OCI-LY1 (cell line): ENCODE data around the gene SCAPER.
"Not testable (repeated sequence)": the region's sequence is repeated elsewhere in the genome, so short reads cannot be mapped to it uniquely, and the experiment has no call there.

Experiments
- H2AFZ ChIP-seq: fragments of 200-600 bp; sonication (generic), shearing (Covaris generic); 2 replicates; pipeline ENCODE4 v1.6.0; 2014; ENCODE audit warnings: antibody characterized with exemption, mild to moderate bottlenecking, low read length
- H3F3A ChIP-seq: fragments of 200-600 bp; sonication (generic), shearing (Covaris generic); 2 replicates; pipeline ENCODE4 v1.6.0; 2014; ENCODE audit warnings: mild to moderate bottlenecking, antibody characterized with exemption, low read length, moderate library complexity; ENCODE audit not compliant: insufficient read depth
- H3K27ac ChIP-seq: fragments of 200-600 bp; sonication (generic); 2 replicates; pipeline ENCODE4 v1.5.1; 2014; ENCODE audit warnings: low read length, mixed run types, mild to moderate bottlenecking, low read depth; ENCODE audit not compliant: poor library complexity, severe bottlenecking
- H3K27me3 ChIP-seq: fragments of 200-600 bp; sonication (generic); 2 replicates; pipeline ENCODE4 v1.6.0; 2014; ENCODE audit warnings: antibody characterized with exemption, mild to moderate bottlenecking, low read length, moderate library complexity; ENCODE audit not compliant: insufficient read depth
- H3K36me3 ChIP-seq: fragments of 200-600 bp; sonication (generic); 2 replicates; pipeline ENCODE4 v1.6.1; 2014; ENCODE audit warnings: mild to moderate bottlenecking, antibody characterized with exemption, low read length, moderate library complexity, mixed read lengths; ENCODE audit not compliant: insufficient read depth
- H3K4me1 ChIP-seq: fragments of 200-600 bp; sonication (generic); 2 replicates; pipeline ENCODE4 v1.5.1; 2014; ENCODE audit warnings: mild to moderate bottlenecking, low read length, moderate library complexity; ENCODE audit not compliant: insufficient read depth, severe bottlenecking
- H3K4me2 ChIP-seq: fragments of 200-600 bp; sonication (generic), shearing (Covaris generic); 2 replicates; pipeline ENCODE4 v1.6.1; 2014; ENCODE audit warnings: low read length
- H3K4me3 ChIP-seq: fragments of 200-600 bp; sonication (generic); 2 replicates; pipeline ENCODE4 v1.5.1; 2014; ENCODE audit warnings: low read length, low read depth, mild to moderate bottlenecking, mixed read lengths; ENCODE audit not compliant: poor library complexity, severe bottlenecking
- H3K79me2 ChIP-seq: fragments of 200-600 bp; shearing (Covaris generic); 2 replicates; pipeline ENCODE4 v1.6.1; 2016; ENCODE audit warnings: mixed run types, low read length, mixed read lengths; ENCODE audit not compliant: insufficient read depth
- H3K9ac ChIP-seq: fragments of 200-600 bp; sonication (generic), shearing (Covaris generic); 2 replicates; pipeline ENCODE4 v1.6.1; 2014; ENCODE audit warnings: mild to moderate bottlenecking, low read length, mixed read lengths
- H3K9me2 ChIP-seq: fragments of 200-600 bp; sonication (generic), shearing (Covaris generic); 2 replicates; pipeline ENCODE4 v1.6.1; 2014; ENCODE audit warnings: low read depth, mild to moderate bottlenecking, low read length, mixed read lengths
- H3K9me3 ChIP-seq: fragments of 200-600 bp; shearing (Covaris generic); 2 replicates; pipeline ENCODE4 v1.6.1; 2014; ENCODE audit warnings: low read length, mixed read lengths
- H4K20me1 ChIP-seq: fragments of 200-600 bp; sonication (generic), shearing (Covaris generic); 2 replicates; pipeline ENCODE4 v1.6.0; 2016; ENCODE audit warnings: mild to moderate bottlenecking, low read length; ENCODE audit not compliant: insufficient read depth
- EZH2 ChIP-seq: fragments of 200-600 bp; sonication (generic), shearing (Covaris generic); IDR thresholded peaks from 2 replicates; pipeline ENCODE4 v1.8.0; 2017; ENCODE audit warnings: borderline replicate concordance, mixed run types, mild to moderate bottlenecking, antibody characterized with exemption, low read length, moderate library complexity, mixed read lengths
- TF ChIP-seq, protein P1 (sequence below): fragments of 200-600 bp; sonication (generic), shearing (Covaris generic); IDR thresholded peaks from 2 replicates; pipeline ENCODE4 v1.5.1; 2017; ENCODE audit warnings: mild to moderate bottlenecking, antibody characterized with exemption, low read length, moderate library complexity, mixed read lengths

The SCAPER gene

GRCh38 chr15:76829939-76830338 is 75.2 kb downstream of the SCAPER start:
- no peak overlapping the region for H3K9ac ChIP-seq
- TF ChIP-seq EZH2, result no peak
- TF ChIP-seq, protein P1, sequence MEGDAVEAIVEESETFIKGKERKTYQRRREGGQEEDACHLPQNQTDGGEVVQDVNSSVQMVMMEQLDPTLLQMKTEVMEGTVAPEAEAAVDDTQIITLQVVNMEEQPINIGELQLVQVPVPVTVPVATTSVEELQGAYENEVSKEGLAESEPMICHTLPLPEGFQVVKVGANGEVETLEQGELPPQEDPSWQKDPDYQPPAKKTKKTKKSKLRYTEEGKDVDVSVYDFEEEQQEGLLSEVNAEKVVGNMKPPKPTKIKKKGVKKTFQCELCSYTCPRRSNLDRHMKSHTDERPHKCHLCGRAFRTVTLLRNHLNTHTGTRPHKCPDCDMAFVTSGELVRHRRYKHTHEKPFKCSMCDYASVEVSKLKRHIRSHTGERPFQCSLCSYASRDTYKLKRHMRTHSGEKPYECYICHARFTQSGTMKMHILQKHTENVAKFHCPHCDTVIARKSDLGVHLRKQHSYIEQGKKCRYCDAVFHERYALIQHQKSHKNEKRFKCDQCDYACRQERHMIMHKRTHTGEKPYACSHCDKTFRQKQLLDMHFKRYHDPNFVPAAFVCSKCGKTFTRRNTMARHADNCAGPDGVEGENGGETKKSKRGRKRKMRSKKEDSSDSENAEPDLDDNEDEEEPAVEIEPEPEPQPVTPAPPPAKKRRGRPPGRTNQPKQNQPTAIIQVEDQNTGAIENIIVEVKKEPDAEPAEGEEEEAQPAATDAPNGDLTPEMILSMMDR, result no peak
- H3K9me2 ChIP-seq, result no peaks in the 10 kb centered on the region
- no peaks in the 10 kb centered on the region for H3K79me2 ChIP-seq
- no peak overlapping the region for H3K27ac ChIP-seq
- no peaks in the 10 kb centered on the region for H3K27me3 ChIP-seq
- no peaks in the 10 kb centered on the region for H3K9me3 ChIP-seq
- no peaks in the 10 kb centered on the region for H3K4me1 ChIP-seq
- H3K36me3 ChIP-seq, result no peaks in the 10 kb centered on the region
- no peak overlapping the region for H2AFZ ChIP-seq
- no peaks in the 10 kb centered on the region for H4K20me1 ChIP-seq
- no peaks in the 10 kb centered on the region for H3F3A ChIP-seq
- no peak overlapping the region for H3K4me3 ChIP-seq
- H3K4me2 ChIP-seq, result no peak overlapping the region

GRCh38 chr15:76823890-76824289 is 81.2 kb downstream of the SCAPER start:
- Histone ChIP-seq H2AFZ (no peak overlapping the region), H3K27ac (no peak overlapping the region), H3K9me3 (no peaks in the 10 kb centered on the region), H3F3A (no peaks in the 10 kb centered on the region), H3K27me3 (no peaks in the 10 kb centered on the region), H3K4me3 (no peak overlapping the region), H3K9me2 (no peaks in the 10 kb centered on the region), H3K4me1 (no peaks in the 10 kb centered on the region), H3K79me2 (no peaks in the 10 kb centered on the region), H3K36me3 (no peaks in the 10 kb centered on the region), H3K4me2 (no peak overlapping the region), H3K9ac (no peak overlapping the region), H4K20me1 (no peaks in the 10 kb centered on the region)
- TF ChIP-seq, protein P1, result no peak
- TF ChIP-seq EZH2, result no peak

- H4K20me1 ChIP-seq, result no peaks in the 10 kb centered on the region
- no peak overlapping the region for H3K9ac ChIP-seq
- no peaks in the 10 kb centered on the region for H3K79me2 ChIP-seq
- H3K4me2 ChIP-seq, result no peak overlapping the region
- no peaks in the 10 kb centered on the region for H3K4me1 ChIP-seq
- no peaks in the 10 kb centered on the region for H3K27me3 ChIP-seq
- H3K27ac ChIP-seq, result no peak overlapping the region
- no peaks in the 10 kb centered on the region for H3F3A ChIP-seq
- TF ChIP-seq, protein P1, result no peak
- no peak for TF ChIP-seq EZH2
- no peaks in the 10 kb centered on the region for H3K9me2 ChIP-seq
- no peaks in the 10 kb centered on the region for H3K9me3 ChIP-seq
- H3K36me3 ChIP-seq, result no peaks in the 10 kb centered on the region
- H3K4me3 ChIP-seq, result no peak overlapping the region
- H2AFZ ChIP-seq, result no peak overlapping the region
Observed at GRCh38 chr15:76823303-76823702, 81.8 kb downstream of the SCAPER start.

DNA sequence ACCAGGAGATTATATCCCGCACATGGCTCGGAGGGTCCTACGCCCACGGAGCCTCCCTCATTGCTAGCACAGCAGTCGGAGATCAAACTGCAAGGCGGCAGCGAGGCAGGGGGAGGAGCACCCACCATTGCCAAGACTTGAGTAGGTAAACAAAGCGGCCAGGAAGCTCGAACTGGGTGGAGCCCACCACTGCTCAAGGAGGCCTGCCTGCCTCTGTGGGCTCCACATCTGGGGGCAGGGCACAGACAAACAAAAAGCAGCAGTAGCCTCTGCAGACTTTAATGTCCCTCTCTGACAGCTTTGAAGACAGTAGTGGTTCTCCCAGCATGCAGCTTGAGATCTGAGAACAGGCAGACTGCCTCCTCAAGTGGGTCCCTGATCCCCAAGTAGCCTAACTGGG is 86.2 kb downstream of the SCAPER start:
- H3K27me3 ChIP-seq, H3F3A ChIP-seq, H3K79me2 ChIP-seq, H4K20me1 ChIP-seq, H3K4me2 ChIP-seq, H3K9ac ChIP-seq, H3K9me2 ChIP-seq, H3K9me3 ChIP-seq, H3K27ac ChIP-seq, H3K4me3 ChIP-seq, H2AFZ ChIP-seq, H3K36me3 ChIP-seq, H3K4me1 ChIP-seq: not testable (repeated sequence)
